ENCODE measurements around the gene SASH3.
"Not testable (repeated sequence)": the region's sequence is repeated elsewhere in the genome, so short reads cannot be mapped to it uniquely, and the experiment has no call there.

Gene SASH3

DNA sequence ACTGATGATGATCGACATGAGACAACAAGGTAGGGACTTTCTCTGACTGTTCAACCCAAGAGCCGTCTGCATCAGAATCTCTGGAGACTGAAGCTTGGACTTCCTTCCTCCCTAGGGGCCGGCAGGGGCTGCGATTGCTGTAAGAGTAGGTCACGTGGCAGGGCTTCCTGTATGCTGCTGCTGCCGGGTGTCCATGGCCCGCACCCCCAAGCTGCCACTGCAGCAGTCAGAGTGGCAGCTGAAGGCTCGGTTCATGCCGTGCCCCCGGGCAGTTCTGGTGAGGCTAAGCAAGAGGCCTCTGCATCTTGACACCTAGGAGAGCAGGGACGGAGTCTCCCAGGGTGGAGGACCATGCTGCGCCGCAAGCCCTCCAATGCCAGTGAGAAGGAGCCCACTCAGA is at the start of gene SASH3:
TSS of gene SASH3 (plus strand) at position 203 of the 400 bp plus-strand sequence. CDS start at position 352, 149 bp downstream.
- DNase-seq (ENCODE audit: low read depth, low spot score): no peak

DNA sequence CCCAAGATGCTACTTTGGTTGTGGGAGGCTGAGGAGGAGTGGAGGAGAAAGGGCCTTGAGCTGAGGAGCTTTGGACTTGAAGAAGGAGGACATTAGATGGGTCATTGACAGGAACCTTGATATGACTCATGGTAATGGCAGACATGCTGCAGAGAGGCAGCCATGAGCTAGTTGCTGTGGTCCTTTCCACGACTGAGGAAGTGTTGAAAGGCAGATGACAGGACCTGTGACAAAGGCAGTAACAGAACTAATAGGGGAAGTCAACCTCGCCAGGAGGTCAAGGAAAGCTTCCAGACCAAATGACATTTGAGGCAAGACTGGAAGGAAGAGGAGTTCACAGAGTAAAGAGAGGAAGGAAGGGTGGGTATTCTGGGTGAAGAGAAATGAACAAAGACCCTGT is 48.5 kb upstream of the SASH3 start:
- DNase-seq (ENCODE audit: low read depth, low spot score): no peak

DNA sequence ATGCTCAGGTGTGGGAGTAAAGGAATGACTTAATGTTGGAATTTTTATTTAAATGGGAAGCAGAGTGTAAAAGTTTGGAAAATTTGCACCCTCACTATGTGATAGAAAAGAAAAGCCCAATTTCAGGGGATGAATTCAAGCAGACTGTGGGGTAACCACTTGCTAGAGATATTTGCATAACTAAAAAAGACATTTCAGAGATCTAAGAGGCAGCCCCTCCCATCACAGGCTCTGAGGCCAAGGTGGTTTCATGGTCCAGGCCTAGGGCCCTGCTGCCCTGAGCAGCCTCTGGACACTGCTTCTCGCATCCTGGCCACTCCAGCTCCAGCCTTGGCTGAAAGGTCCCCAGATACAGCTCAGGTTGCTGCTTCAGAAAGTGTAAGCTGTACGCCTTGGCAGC is 46.9 kb upstream of the SASH3 start:
- no peak for DNase-seq (ENCODE audit: low read depth, low spot score)

- DNase-seq (ENCODE audit: low read depth, low spot score): no peak
Observed at GRCh38 chrX:129733335-129733734, 46.4 kb upstream of the SASH3 start.

GRCh38 chrX:129736491-129736890 is 43.3 kb upstream of the SASH3 start:
- DNase-seq (ENCODE audit: low read depth, low spot score): no peak

DNA sequence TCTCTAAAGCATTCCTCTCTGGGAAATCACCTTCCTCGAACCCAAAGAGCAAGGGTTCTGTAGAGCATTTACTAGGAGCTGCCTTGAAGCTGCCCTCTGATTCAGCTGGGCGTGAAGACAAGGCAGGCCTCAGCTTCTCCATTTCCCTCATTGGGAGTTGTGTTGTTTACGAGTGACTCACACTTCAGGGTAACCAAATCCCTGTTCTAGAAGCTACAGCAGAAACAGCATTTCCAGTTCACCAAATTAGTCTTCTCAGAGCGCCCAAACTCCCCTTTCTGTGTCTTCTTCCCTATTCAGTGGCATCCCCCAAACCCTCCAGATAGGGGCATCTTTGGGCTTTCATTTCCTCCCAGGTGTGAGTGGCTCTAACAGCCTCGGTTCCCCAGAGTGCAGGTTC is 41.8 kb upstream of the SASH3 start:
- DNase-seq (ENCODE audit: low read depth, low spot score): no peak

- DNase-seq (ENCODE audit: low read depth, low spot score): peak; percentile 85
Observed at GRCh38 chrX:129738466-129739308, 41.1 kb upstream of the SASH3 start, which contains the start of gene XPNPEP2. TSS of gene XPNPEP2 (plus strand) at chrX:129738979. CDS start at chrX:129739214, 235 bp downstream.

DNA sequence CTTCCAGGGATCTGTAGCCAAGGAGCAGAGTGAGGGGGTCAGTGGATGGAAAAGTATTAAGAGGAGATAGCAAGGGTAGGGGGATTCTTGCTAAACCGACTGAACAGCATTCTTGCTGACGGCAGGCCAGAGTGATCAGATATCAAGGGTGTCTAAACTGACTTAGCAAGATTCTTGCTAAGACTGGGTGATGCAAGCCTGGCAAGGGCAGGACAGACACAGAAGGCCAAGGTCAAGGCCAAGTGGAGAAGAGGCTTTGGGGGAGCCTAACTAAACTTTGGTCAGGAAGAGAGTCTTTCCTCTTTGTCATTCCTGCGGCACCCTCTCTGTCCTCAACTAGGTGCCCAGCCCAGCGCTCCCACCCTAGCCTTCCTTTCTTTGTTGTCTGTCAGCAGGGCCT is 40.2 kb upstream of the SASH3 start:
- DNase-seq (ENCODE audit: low read depth, low spot score): peak; percentile 62

DNA sequence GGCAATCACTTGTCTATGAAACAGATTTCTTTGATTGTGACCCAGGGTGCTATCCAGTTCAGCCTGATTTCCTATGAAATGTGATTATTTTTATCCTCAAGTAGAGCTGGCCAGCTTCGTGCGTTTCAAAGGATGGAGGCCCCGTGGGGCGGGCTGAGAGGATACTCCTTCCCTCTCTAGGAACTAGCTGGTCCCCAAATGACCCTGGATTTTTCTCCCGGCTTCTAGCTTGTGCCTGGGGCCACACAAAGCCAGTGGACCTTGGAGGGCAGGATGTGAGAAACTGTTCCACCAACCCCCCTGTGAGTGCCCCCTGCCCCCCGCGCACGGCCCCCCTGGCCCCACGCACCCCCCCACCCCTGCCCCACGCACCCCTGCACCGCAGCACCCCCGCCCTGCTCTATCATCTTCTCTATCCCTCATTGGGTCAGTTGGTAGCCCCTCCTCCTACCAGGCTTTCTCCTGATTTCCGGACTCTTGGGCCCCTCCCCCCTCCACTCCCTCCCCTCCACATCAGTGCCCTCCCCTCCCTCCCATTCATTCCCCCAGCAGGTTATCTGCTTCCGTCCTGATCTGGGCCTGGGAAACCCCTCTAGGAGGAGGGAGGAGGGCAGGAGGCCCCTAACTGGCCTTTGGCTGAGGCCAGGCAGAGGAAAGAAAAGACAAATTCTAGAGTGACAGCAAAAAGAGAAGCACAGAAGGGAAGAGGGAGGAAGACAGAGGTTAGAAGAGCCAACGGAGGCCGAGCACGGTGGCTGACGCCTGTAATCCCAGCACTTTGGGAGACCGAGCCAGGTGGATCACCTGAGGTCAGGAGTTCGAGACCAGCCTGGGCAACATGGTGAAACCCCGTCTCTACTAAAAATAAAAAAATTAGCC is 37.6 kb upstream of the SASH3 start:
- DNase-seq (ENCODE audit: low read depth, low spot score): peak; percentile 88

GRCh38 chrX:129742759-129743152 is 37.0 kb upstream of the SASH3 start:
- not testable (repeated sequence) for DNase-seq (ENCODE audit: low read depth, low spot score)

DNA sequence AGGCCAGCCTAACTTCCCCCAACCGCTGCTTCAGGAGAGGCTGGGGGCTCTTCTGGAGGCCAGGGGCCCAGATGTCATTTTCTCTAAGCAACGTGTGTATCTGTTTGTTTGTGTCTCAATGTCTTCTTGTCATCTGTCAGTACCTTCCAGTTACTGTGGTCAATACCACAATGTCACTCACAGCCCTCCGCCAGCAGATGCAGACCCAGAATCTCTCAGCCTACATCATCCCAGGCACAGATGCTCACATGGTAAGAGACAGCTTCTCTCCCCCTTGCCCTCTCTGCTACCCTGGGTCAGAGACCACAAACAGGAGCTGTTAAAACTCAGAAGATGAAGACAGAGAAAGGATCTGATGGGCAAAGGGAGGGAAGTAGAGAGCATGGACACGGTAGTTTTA is 35.9 kb upstream of the SASH3 start:
- DNase-seq (ENCODE audit: low read depth, low spot score): no peak

- no peak for DNase-seq (ENCODE audit: low read depth, low spot score)
Observed at GRCh38 chrX:129744861-129745321, 34.9 kb upstream of the SASH3 start.

DNA sequence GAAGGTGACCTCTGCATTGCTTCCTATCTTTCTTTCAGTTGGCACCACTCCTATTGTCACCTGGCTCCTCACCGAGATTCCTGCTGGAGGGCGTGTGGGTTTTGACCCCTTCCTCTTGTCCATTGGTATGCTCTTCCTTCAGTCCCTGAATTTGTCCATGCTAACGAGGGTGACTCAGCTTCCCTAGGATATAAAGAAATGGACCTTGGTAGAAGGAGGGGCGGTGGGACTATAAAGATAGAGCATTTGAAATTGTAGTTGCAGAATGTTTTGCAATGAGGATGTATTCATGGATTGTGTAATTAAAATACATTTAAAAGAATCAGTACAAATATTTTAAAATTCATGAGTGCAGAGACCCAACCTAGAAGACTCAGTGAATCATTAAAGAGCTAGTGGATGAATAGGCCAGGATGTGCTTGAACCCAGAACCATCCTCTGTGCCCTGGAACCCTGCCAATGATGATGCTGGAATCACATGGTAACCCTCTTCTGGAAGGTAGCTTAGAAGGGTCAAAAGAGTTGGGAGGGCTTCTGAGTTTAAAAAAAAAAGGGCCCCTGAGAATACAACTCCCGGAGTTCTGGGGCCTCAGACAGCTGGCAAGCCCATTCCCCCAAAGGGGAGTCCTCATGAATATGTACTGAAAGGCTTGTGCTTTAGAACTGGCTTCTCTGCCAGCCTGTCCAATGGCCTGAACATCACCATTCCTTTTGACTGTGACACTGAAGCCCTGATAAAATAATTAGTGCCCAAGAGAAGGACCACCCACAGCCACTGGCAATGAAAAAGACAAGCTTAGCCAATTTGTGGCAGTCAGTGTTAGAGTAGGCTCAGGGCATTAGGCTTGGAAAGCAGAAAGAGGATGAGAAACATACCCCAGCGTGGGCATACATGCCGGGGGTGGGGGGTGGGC is 32.9 kb upstream of the SASH3 start:
- DNase-seq (ENCODE audit: low read depth, low spot score): peak; percentile 30

GRCh38 chrX:129747533-129747932 is 32.2 kb upstream of the SASH3 start:
- DNase-seq (ENCODE audit: low read depth, low spot score): no peak

- DNase-seq (ENCODE audit: low read depth, low spot score): no peak
Observed at GRCh38 chrX:129748305-129748704, 31.4 kb upstream of the SASH3 start.

DNA sequence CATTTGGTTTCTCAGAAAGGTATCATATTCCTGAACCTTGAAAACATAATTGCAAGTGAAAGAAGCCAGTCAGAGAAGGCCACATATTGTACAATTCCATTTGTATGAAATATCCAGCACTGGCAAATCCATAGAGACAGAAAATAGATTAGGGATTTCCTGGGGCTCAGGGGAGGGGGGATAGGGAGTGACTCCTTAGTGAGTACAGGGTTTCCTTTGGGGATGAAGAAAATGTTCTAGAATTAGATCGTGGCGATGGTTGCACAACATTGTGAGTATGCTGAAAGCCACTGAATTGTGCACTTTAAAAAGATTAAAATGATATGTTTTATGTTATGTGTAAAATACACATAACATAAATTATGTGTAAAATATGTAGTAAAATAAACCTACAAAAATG is 30.7 kb upstream of the SASH3 start:
- no peak for DNase-seq (ENCODE audit: low read depth, low spot score)

GRCh38 chrX:129750971-129751370 is 28.8 kb upstream of the SASH3 start:
- no peak for DNase-seq (ENCODE audit: low read depth, low spot score)

GRCh38 chrX:129754056-129755024 is 25.4 kb upstream of the SASH3 start:
- DNase-seq (ENCODE audit: low read depth, low spot score): peak; percentile 83

- DNase-seq (ENCODE audit: low read depth, low spot score): peak; percentile 77
Observed at GRCh38 chrX:129755779-129756650, 23.7 kb upstream of the SASH3 start.

All from ELF-1 (cell line).